Stimulated activated CD8-positive, alpha-beta memory T cell treated with anti-CD3 and anti-CD28 coated beads, Interleukin-15, amount 100 ng/mL, for 1 hour (primary cell): ENCODE measurements around the gene EHHADH.
A peak's percentile ranks its signal among the peaks of the same experiment; 100 is the strongest.
"Not testable (repeated sequence)": the region's sequence is repeated elsewhere in the genome, so short reads cannot be mapped to it uniquely, and the experiment has no call there.

Experiments used
- DNase-seq: peaks from one replicate; pipeline ENCODE4 v3.0.0-alpha.2; 2020; ENCODE audit warnings: low read depth

Gene EHHADH

DNA sequence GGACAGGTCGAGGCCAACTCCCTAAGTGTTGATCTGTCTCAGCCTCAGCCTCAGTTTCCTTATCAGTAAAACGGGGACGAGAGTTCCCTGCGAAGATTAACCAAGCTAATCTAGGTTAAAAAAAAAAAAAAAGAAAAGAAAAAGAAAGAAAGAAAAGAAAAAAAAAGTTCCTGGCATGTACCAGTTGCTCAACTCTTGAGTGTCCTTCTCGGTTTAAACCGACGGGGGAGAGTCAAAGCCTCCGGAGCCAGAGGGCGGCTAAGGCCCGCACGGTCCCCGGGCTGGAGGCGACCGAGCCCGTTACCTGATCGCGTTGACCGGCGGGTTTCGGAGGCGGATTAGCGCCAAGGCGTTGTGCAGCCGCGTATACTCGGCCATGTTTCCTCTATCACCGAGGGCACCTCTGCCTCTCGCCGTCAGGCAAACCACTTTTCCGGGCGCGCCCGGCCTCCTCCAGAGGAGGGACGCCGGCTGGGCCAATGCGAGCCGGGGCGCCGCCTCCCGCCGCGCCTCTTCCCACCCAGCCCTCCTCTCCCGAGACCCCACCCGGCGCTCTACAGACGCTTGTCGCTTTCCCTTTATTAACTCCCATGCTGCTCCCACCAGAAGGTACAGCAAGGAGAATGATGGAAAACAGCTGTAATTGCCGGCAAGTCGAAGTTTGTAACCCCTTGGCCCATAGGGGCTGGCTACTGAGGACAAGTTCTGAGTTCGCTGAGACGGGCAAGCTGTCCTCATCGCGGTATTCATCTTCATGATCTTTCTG lies at the start of gene EHHADH:
Gene EHHADH, minus strand, starts transcription at position 405 of the 766 bp plus-strand sequence. Its CDS starts 27 bp downstream, at position 378.
- peak; percentile 20 for DNase-seq

DNA sequence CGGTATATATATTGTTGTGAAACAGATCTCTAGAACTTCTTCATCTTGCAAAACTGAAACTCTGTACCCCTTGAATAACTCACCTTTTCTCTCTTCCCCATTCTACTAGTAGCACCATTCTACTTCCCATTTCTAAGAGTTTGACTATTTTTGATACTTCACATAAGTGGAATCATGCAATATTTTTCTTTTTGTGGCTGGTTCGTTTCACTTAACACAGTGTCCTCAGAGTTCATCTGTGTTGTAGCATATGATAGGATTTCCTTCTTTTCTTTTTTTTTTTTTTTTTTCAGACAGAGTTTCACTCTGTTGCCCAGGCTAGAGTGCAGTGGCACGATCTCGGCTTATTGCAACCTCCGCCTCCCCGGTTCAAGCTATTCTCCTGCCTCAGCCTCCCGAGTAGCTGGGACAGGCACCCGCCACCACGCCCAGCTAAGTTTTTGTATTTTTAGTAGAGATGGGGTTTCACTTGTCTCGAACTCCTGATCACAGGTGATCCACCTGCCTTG lies 46.1 kb upstream of the EHHADH start:
- DNase-seq, result not testable (repeated sequence)

DNA sequence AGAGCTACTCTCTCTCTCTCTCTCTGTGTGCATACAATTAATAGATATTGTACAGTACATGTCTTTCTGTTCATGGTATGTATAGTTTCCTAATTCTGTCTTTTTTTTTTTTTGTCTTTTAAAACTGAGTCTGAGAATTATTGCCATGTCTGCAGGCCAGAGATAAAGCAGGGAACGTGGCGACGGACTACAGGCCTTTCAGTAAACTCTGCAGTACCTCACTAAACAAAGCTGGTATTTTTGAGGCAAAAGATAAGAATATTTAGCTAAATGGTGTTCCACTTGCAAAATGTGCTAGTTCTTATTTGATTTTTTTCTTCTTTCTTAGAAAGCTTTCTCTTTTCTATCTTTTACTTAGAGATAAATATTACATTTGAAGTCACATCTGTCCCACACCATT lies 44.0 kb upstream of the EHHADH start:
- DNase-seq, result no peak

DNA sequence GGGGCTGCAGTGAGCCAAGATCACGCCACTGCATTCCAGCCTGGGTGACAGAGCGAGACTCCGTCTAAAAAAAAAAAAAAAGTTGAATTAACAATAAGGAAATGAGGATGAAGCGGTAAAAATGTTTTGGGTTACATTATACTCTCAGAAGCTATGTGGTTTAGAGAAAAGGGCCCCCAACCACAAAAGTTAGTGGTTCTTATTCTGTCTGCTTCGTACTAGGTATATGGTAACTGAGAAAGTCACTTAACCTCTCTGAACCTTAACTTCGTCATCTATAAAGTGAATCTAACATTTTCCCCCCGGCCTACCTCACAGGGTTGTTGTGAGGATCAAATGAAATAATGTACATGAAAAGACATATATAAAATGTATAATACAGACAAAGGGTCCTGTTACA lies 38.4 kb upstream of the EHHADH start:
- no peak for DNase-seq

DNA sequence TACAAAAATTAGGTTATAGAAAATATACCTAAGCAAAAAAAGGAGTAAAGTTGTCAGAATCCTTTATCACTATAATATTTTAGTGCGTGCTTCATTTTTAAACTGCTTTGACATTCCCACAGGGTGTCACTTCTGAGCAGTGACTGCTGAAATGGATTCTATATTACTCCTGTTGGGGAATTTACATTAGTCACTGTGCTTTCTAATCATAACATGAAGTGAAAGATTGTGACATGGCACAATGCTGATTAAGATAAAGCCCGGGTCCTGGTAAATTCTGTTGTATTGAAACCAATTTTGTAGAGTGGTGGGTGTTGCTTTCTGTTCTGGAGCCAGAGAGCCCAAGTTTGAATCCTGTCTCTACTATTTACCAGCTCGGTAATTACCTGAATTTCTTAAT lies 36.4 kb upstream of the EHHADH start:
- no peak for DNase-seq

DNA sequence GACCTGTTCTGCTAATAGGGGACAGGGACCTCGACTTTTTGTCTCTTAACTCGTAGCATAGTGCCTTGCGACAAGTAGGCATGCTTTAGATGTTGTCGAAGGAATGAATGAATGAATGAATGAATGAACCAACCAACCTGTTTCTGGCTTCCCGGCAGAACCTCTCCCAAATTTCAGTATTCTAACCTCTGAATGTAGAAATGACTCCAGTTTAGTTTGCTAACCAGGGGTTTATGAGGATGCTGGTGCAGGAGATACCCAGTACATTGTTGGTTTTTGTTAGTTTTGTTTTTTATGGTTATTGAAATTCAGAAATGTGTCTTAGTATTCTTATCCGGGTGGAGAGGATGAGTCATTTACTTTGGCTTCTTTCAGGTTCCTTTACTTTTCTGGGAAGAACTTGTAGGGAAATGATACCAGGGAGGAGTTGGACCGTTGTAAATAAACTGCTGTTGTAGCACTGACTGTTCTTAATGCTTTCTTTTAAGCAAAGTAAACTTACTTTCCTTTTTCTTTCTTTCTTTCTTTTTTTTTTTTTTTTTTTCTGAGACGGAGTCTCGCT lies 29.6 kb upstream of the EHHADH start:
- DNase-seq, result no peak

DNA sequence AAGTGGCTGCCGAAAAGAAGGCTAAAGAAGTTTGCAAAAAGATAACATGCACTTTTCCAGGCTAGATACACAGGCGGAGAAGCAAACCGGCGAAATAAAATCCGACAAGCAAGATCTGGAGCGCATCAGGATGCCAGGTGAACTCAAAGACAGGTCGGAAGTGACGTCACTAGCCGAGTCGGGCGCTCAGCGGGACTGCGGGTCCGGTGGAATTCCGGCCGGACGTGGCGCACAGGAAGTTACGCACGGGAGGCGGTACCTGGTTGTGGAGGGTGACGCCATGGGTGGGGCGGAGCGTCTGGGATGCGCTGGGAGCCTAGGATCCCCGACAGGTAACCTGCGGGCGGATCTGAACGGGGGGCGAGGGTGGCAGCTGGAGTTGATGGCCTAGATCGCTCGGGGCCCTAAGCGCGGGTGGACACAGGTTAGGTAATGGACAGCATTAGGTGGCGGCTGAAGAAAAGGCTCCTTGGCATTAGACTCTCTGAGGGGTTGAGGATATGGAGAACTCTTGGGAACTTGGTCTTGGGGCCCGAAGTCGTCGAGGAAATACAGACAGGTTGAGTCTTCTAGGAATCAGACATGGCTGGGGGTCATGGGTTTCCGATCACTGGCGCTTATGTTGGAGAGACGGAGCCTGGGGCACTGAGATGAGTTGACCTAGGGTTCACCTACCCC lies 29.0 kb upstream of the EHHADH start:
- DNase-seq, result peak; percentile 89

DNA sequence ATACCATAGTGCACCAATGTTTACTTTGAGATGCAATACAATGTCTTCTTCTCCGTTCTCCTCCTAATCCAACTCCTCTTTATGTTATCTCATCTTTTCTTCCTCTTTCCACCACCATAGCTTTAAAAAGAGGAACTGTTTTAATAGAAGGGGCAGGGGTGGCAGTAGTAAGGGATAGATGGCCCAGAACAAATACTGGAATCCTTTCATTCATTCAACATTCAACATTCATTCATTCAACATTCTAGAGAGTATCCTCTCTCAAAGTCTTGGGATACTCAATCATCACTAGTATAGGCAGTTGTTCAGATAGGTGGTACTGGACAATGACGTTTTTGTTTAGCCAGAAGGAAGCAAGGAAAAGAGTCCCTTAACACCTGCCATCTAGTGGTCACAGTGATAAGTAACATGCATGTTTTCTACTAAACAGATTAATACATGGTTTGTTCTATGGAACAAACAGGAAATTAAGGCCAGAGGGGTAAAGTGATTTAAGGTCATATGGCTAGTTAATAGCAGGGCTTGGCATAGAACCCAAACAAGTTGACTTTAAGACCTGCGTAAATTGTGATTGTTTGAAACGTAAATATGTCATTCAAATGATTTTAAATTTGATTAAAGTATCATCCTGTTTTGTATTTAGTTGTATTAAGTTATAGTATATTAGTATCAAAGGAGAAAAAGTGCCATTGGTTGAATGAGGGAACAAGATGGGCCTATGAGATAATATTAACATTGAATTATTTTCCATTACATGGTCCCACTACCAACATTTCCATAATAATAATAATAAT lies 26.9 kb upstream of the EHHADH start:
- no peak for DNase-seq

DNA sequence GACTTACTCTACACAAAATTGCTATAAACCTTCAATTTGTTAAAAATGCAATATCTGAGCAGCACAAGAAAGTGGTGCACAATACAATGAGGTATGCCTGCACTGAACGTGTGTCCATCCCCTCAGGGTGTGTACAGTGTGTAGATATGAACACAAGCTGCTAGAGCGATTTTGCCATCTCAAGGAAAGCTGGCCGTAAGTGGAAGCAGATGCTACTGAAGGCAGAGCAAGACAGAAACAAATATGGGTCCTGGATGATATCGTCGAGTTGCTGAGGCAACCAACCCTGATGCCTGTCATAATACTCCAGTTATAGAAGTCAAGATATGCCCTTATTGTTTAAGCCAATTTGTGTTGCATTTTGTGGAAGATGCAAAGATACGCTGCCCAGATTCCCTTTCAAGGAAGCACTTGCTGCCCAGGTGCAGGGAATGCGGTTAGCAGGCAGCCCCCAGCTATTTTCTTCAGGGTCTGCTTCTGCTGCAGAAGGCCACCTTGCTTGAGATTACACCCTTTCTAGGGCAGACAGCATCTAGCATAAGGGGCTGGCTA lies 25.8 kb upstream of the EHHADH start:
- DNase-seq, result no peak

DNA sequence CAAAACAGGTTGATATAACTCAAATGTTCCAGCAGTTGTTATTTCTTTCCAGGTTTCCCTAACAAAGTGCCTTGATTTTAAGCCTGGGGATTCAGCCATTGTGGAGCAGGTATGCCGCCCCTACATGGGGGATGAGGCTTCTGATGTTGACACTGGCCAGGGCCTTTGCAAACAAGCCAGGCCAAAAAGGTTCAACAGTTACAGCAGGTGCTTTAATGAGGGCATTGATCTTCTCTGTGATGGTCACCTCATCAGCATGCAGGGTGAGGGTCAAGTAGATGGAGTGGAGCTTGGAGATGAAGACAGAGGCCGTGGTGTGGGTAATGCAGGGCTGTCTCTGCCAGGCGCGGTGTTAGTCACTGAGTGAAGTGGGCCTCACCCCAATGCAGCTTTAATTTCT lies 22.6 kb upstream of the EHHADH start:
- DNase-seq, result no peak

DNA sequence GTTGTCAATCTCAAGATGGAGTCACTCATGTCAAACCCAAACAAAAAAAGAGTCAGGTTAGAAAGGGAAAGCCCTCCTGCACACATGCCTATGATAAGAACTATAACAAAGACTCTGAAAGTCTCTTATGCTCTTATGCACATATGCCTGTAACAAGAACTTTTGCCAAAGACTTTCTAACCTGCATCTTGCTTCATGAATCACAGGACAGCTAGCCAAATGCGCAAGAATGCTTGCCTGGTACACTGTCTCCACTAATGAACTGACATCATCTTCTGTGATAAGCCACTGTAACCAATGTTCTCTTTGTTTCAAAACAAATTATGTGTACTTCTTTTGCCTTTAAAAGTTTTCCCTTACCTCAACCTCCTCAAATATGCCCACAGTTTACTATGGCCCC lies 18.2 kb upstream of the EHHADH start:
- DNase-seq, result no peak

DNA sequence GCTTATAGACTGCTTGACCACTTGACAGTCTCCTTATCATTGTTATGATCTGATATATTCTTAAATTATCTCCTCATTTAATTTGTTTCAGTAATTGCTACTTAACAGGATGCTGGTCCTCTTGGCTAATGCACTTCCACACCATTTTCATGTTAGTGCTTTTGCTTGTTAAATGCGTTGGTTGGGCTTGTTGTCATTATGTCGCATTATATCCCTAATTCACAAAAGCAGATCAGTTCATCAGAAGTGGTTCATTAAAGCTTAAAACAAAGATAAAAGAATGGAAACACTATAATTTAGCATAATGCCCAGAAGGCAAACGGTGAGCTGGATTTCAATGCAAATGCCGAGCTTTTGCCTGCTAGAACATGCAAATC lies 17.1 kb upstream of the EHHADH start:
- DNase-seq, result no peak

DNA sequence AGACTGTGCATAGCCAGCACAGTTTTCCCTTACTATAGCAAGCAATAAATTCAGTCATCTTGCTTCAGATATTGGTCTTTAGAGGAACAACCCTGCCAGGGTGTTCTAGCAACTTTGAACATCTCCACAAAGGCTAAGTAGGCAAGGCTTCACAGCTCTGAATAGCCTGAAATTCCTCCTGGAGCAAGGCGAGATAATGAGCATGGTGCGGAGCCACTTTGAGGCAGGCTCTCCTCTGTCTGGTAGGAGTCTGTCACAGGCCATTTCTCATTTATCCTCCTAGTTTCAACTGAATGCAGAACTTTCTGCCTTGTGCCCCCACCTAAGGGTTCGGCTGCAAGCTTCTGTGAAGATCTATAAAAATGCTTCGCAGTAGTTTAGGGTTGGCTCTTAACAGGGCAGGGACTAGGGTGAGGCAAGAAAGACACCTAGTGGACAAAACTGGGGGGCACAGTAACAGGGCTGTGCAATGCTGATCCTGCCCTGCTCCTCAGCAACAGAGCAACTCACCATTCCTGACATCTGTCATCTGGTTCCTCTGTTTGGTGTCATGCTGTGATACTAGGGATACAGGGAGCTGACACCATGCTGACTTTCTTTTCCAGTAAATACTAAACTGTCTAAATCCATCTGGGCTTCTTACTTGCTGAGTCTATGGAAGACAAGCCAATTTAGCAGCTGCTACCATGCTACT lies 16.6 kb upstream of the EHHADH start:
- no peak for DNase-seq

DNA sequence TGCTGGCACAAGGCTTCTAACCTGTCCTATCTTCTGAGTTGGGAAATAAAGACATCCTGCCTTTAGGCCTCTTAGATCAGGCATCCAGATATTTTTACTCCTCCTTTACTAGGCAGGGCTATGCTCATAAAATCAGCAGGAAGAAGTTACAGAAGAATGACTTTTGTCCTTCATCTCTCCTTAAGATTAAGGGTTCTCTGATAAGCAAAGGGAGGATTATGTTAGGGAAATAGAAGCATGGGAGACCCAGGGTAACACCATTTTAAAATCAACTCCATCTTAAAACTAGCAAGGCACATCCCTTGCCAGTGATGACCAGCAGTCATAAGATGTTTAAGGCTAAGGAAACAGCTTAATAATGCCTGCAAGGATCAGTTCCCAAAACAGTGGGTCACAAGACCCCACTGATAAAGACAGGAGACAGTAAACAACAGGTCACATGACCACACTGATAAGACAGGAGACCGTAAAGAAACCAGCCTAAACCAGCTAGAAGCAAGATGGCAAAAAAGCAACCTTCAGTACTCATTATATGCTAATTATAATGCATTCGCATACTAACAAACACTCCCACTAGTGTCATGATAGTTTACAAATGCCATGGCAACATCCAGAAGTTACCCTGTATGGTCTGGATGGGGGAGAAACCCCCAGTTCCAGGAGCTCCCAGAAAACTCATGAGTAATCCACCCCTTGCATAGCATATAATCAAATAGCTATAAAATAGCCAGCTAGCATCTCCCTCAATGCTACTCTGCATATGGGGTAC lies 14.5 kb upstream of the EHHADH start:
- no peak for DNase-seq

DNA sequence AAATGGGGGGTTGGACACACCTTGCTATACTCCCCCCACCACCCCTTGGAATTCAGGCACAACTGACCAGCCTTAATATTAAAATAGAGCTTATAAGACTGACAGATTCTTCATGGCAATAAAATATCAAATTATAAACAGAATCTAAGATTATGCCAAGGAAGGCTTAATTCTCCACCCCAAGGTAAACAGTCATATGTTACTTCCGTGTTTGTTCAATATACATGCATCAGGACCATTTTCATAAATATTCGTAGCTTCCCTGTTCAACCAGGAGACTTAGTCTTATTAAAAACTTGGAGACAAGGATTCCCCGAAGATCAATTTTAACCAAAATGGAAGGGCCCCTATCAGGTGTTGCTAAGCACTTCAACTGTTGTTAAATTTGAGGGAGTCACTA lies 13.3 kb upstream of the EHHADH start:
- no peak for DNase-seq

DNA sequence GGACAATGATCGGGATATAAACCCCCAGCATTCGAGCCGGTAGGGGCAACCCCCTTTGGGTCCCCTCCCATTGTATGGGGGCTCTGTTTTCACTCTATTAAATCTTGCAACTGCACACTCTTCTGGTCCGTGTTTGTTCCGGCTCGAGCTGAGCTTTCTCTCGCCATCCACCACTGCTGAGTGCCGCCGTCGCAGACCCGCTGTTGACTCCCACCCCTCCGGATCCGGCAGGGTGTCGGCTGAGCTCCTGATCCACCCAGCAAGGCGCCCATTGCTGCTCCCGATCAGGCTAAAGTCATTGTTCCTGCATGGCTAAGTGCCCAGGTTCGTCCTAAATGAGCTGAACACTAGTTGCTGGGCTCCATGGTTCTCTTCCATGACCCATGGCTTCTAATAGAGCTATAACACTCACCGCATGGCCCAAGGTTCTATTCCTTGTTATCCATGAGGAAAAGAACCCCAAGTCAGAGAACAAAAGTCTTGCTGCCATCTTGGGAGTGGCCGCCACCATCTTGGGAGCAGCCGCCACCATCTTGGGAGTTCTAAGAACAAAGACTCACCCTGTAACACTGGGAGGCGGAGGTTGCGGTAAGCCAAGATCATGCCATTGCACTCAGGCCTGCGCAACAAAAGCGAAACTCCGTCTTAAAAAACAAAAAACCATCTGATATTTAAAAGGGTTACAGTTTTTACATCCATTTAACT lies 11.2 kb upstream of the EHHADH start:
- DNase-seq, result no peak

DNA sequence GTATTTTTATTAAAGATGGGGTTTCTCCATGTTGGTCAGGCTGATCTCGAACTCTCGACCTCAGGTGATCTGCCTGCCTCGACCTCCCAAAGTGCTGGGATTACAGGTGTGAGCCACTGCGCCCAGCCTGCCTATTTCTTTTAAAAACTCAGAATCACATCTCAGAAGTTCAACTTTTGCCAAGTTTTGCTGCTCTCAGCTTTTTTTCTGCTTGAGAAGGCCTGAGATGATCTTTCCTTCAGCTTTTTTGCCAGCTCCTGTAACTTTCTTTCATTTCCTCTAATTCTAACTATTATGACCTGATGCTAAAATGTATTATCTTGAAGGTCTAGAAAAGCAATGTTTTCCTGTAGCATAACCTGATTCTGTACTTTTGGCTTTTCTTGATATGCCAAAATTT lies 9.6 kb upstream of the EHHADH start:
- DNase-seq, result no peak

DNA sequence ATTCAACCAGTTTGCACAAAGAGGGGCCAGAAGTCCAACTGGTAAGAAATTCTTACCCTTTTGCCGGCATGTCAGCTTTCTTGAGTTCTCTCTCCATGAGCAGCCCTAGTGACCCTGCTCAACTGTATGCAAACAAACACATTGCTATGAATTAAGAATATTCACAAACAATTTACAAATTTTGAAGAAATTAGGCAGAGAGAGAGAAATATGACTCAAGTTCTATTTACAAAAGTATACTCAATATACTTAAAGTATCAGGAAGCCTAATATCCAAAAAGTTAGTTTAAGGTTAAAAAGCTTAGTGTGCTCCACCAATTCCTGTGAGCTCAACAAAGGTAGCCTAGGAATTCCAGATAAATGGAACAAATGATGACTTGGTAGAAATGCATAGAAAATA lies 3.5 kb upstream of the EHHADH start:
- DNase-seq, result no peak

DNA sequence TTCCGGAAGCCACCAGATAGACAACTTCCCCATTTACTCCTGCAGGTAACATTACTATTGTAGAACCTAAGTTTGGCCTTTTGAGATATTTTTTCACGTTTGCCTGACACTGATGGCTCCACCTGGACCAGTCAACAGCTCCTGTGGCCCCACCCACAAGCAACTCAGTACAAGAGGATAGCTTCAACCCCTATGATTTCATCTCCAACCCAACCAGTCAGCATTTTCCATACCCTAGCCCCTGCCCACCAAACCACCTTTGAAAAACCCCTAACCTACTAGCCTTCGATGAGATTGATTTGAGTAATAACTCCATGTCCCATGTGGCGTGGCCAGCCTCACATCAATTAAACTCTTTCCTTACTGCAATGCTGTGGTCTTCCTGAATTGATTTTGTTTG lies 950 bp upstream of the EHHADH start:
- no peak for DNase-seq

DNA sequence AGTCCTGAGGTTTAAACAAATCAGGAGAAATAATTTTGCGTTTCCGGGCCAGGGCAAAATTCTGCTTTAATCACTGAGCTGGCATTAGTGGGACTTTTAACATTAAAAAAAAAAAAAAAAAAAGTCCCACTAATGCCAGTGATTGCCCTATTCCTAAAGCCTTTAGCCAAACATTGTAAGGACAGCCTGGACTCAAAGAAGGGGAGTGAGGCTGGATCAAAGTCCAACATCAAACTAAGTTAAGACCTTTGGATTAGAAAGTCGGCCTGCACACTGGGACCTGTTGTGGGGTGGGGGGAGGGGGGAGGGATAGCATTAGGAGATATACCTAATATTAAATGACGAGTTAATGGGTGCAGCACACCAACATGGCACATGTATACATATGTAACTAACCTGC lies 716 bp downstream of the EHHADH start:
- DNase-seq, result not testable (repeated sequence)
